ENCODE data around the gene SLC25A22. TPM values are rescaled to one million over a fixed set of nuclear protein-coding genes. Genes with fewer than 3 reads are reported as not detected.

SLC25A22 gene
- total RNA-seq, 1 experiment from 2014 or later = 24.6 TPM

DNA sequence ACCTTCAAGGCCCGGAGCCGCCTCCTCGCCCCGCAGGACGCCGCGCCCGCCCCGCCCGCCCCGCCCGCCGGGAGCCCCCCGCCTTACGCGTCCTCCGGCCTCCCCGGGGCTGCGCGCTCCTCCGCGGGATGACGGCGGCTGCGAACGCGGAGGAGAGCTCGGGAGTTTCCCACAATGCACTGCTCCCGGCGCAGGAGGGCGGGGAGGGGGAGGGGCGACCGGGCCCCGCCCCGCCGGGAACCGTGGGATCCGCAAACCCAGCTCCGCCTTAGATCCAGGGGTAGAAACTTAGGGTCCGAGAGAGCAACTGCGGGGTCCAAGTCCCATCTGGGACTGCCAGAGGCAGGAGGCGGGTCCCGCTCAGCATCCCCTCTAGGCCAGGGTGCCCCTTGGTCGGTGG is 8.1 kb downstream of the SLC25A22 start, which contains the start of gene CEND1:
TSS of gene CEND1 (minus strand) at position 148 of the 400 bp plus-strand sequence. CDS start 1,514 bp downstream, outside the sequence.
- no peaks in the 10 kb centered on the region for H3K36me3 ChIP-seq (ENCODE audit: low read depth)
- H4K20me1 ChIP-seq (ENCODE audit: insufficient read depth) = no peaks in the 10 kb centered on the region
- H3K27me3 ChIP-seq (ENCODE audit: insufficient read depth, low read depth) = no peaks in the 10 kb centered on the region
- ChIA-PET CTCF (no interaction called here), POLR2A (ENCODE audit: unreplicated experiment) (interaction anchor here (0.5 to 0.6 kb wide), 2 partner anchors 8 to 13 kb away, joined by 5 to 16 read pairs; partner anchors contain the start of gene GATD1)
- no peak within 1 kb of the TSS for H3K4me2 ChIP-seq
- no peaks in the 10 kb centered on the region for H3K79me2 ChIP-seq (ENCODE audit: low read depth)
- no peaks in the 10 kb centered on the region for H3K4me1 ChIP-seq (replicated peaks; ENCODE audit: insufficient read depth)
- TF ChIP-seq, protein P1, sequence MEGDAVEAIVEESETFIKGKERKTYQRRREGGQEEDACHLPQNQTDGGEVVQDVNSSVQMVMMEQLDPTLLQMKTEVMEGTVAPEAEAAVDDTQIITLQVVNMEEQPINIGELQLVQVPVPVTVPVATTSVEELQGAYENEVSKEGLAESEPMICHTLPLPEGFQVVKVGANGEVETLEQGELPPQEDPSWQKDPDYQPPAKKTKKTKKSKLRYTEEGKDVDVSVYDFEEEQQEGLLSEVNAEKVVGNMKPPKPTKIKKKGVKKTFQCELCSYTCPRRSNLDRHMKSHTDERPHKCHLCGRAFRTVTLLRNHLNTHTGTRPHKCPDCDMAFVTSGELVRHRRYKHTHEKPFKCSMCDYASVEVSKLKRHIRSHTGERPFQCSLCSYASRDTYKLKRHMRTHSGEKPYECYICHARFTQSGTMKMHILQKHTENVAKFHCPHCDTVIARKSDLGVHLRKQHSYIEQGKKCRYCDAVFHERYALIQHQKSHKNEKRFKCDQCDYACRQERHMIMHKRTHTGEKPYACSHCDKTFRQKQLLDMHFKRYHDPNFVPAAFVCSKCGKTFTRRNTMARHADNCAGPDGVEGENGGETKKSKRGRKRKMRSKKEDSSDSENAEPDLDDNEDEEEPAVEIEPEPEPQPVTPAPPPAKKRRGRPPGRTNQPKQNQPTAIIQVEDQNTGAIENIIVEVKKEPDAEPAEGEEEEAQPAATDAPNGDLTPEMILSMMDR (conservative IDR thresholded peaks at IDR 0.05) = no peak
- TF ChIP-seq EZH2 (IDR thresholded peaks at IDR 0.05; ENCODE audit: low read depth) = no peak
- no peak within 1 kb of the TSS for H3K4me3 ChIP-seq
- H3K9me2 ChIP-seq (ENCODE audit: insufficient read depth) = no peaks in the 10 kb centered on the region
- H3K9me3 ChIP-seq (ENCODE audit: insufficient read depth, low read depth) = no peaks in the 10 kb centered on the region
- no peak for DNase-seq
- intact Hi-C loops (cut with micrococcal nuclease; ENCODE audit: unreplicated experiment) = no loop called here
- BruUV-seq (replicated peaks) = no TSS peak
- H3F3A ChIP-seq (ENCODE audit: insufficient read depth, low read depth) = peaks cover 5% of the 10 kb centered on the region; the same call in 1 of the 2 replicates
- no peak within 1 kb of the TSS for H3K27ac ChIP-seq
- H2AFZ ChIP-seq = no peak within 1 kb of the TSS

DNA sequence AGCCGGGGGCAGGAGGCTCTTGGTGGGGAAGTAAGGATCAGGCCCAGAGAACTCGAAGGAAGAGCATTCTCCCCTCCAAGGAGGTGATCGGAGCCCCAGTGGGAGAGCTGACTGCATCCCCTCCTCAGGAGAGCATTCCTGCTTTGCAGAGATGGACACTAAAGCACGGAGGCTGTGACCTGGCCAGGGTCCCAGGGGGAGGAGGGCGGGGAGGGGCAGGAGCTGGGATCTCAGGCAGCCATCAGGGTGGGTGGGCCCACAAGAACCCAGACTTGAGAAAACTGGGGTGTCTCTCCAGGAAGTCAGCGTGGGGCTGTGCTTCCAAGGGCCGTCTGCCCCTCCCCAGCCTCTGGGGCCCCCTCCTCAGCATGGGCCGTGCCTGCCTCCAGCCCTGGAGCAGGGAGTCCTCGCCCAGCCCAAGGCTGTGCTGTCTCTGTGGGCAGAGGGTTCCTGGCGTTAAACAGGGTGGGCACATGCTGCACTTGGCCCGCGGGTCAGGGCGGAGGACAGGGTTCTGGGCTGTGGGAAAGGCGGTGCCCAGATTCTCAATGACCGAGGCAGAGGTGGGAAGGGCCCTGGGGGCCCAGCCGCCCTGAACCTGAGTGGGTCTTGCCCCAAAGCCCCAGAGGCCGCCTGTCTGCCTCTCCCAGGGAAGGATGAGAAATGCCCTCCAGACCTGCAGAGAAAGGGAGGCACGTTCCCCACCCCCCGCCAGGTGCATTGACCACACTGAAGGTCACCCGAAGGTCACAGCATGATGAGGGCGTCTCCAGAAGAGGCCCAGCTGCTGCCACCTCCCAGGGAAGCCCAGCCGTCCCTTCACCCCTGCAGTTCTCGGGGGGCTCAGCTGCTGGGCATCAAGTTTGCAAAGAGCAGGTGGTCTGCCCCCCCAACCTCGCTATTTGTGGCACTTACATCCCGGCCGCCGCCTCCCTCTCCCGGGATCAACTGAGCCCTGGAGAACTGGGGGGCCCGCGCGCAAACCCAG is 8.8 kb downstream of the SLC25A22 start:
- Histone ChIP-seq H3K9me3 (ENCODE audit: insufficient read depth, low read depth) (no peaks in the 10 kb centered on the region), H3K79me2 (ENCODE audit: low read depth) (no peaks in the 10 kb centered on the region), H3K4me2 (no peak overlapping the region), H3K4me1 (replicated peaks; ENCODE audit: insufficient read depth) (no peaks in the 10 kb centered on the region), H3F3A (ENCODE audit: insufficient read depth, low read depth) (peaks cover 5% of the 10 kb centered on the region; the same call in 1 of the 2 replicates), H3K9me2 (ENCODE audit: insufficient read depth) (no peaks in the 10 kb centered on the region), H2AFZ (no peak overlapping the region), H3K36me3 (ENCODE audit: low read depth) (no peaks in the 10 kb centered on the region), H3K27ac (no peak overlapping the region), H4K20me1 (ENCODE audit: insufficient read depth) (no peaks in the 10 kb centered on the region), H3K4me3 (no peak overlapping the region), H3K27me3 (ENCODE audit: insufficient read depth, low read depth) (no peaks in the 10 kb centered on the region)
- ChIA-PET POLR2A (ENCODE audit: unreplicated experiment) (no interaction called here), CTCF (no interaction called here)
- DNase-seq = no peak
- TF ChIP-seq, protein P1 (conservative IDR thresholded peaks at IDR 0.05) = no peak
- no peak for TF ChIP-seq EZH2 (IDR thresholded peaks at IDR 0.05; ENCODE audit: low read depth)
- intact Hi-C loops (cut with micrococcal nuclease; ENCODE audit: unreplicated experiment) = no loop called here
- BruUV-seq (replicated peaks) = no TSS peak

DNA sequence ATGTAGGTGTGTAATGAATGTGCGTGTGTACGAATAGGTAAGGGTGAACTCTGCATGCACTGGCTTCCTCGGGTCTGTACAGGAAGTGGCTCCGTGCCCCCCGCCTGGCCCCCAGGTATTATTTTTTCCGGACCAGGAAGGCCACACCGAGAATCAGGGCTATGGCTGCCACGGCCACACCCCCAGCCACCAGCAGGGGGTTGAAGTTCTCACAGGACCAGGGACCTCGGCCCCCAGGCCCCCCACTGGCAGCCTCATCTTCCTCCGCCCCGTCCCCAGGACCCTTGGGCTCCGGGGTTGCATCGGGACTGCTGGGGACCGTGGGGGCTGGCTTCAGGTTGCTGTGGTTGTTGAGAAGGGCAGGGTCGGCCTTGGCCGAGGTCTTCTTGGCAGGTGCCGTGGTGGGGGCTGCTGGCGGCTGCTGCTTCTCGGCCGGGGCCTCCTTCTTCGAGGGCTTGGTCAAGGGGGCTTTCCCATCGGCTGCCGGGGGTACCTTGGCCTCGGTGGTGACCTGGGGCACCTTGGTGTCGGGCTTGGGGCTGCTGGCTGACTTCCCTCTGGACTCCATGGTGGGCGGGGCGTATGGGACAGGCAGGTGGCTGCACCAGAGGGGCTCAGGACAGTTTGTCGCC is 10.0 kb downstream of the SLC25A22 start:
- H3K4me1 ChIP-seq (replicated peaks; ENCODE audit: insufficient read depth) = no peaks in the 10 kb centered on the region

More for the DNA sequence above, 10.0 kb downstream of the SLC25A22 start:
- Histone ChIP-seq H4K20me1 (ENCODE audit: insufficient read depth) (no peaks in the 10 kb centered on the region), H3F3A (ENCODE audit: insufficient read depth, low read depth) (peaks cover 5% of the 10 kb centered on the region; the same call in 1 of the 2 replicates), H3K27ac (no peak overlapping the region), H3K27me3 (ENCODE audit: insufficient read depth, low read depth) (no peaks in the 10 kb centered on the region), H3K9me3 (ENCODE audit: insufficient read depth, low read depth) (no peaks in the 10 kb centered on the region), H3K4me3 (no peak overlapping the region), H2AFZ (no peak overlapping the region), H3K4me2 (no peak overlapping the region), H3K36me3 (ENCODE audit: low read depth) (no peaks in the 10 kb centered on the region), H3K79me2 (ENCODE audit: low read depth) (no peaks in the 10 kb centered on the region), H3K9me2 (ENCODE audit: insufficient read depth) (no peaks in the 10 kb centered on the region)
- DNase-seq = no peak
- TF ChIP-seq EZH2 (IDR thresholded peaks at IDR 0.05; ENCODE audit: low read depth) = no peak
- TF ChIP-seq, protein P1 (conservative IDR thresholded peaks at IDR 0.05) = no peak
- ChIA-PET CTCF (no interaction called here), POLR2A (ENCODE audit: unreplicated experiment) (no interaction called here)
- no TSS peak for BruUV-seq (replicated peaks)
- intact Hi-C loops (cut with micrococcal nuclease; ENCODE audit: unreplicated experiment) = no loop called here
